Measurements from ENCODE around the gene LDLRAD3. TPM values are rescaled to one million over a fixed set of nuclear protein-coding genes. Genes with fewer than 3 reads are reported as not detected.
"Not testable (repeated sequence)": the region's sequence is repeated elsewhere in the genome, so short reads cannot be mapped to it uniquely, and the experiment has no call there.

Gene LDLRAD3
- total and polyA plus RNA-seq, 3 experiments from 2014 or later: 0.09 to 0.44 TPM; not detected in 1

DNA sequence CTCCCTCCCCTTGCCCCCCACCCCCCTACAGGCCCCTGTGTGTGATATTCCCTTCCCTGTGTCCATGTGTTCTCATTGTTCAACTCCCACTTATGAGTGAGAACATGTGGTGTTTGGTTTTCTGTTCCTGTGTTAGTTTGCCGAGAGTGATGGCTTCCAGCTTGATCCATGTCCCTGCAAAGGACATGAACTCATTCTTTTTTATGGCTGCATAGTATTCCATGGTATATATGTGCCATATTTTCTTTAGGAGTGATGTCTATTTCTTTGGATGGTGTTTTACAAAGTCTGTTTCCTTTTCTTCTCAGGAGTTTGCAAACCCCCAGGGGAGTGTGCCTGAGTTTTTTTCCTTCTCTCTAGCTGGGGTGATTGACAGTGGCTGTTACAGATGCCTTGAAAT lies 69.6 kb downstream of the LDLRAD3 start:
- H3K9me3 ChIP-seq (ENCODE audit: low read length); H3K36me3 Mint-ChIP-seq; DNase-seq; CTCF ChIA-PET; H3K4me1 Mint-ChIP-seq; H3K27me3 ChIP-seq (ENCODE audit: insufficient read depth, low read length, poor library complexity, severe bottlenecking); H3K27ac Mint-ChIP-seq; H3K4me1 ChIP-seq (ENCODE audit: insufficient read depth, low read length); H3K4me3 ChIP-seq (ENCODE audit: low read length); H3K4me3 Mint-ChIP-seq; H3K36me3 ChIP-seq (ENCODE audit: insufficient read depth, low read length); POLR2A ChIA-PET; H3K27ac ChIP-seq (ENCODE audit: low read depth, low read length); H3K9me3 Mint-ChIP-seq: not testable (repeated sequence)
- H3K27me3 Mint-ChIP-seq: peaks cover 5 to 21% of the 10 kb centered on the region in 2 donors

DNA sequence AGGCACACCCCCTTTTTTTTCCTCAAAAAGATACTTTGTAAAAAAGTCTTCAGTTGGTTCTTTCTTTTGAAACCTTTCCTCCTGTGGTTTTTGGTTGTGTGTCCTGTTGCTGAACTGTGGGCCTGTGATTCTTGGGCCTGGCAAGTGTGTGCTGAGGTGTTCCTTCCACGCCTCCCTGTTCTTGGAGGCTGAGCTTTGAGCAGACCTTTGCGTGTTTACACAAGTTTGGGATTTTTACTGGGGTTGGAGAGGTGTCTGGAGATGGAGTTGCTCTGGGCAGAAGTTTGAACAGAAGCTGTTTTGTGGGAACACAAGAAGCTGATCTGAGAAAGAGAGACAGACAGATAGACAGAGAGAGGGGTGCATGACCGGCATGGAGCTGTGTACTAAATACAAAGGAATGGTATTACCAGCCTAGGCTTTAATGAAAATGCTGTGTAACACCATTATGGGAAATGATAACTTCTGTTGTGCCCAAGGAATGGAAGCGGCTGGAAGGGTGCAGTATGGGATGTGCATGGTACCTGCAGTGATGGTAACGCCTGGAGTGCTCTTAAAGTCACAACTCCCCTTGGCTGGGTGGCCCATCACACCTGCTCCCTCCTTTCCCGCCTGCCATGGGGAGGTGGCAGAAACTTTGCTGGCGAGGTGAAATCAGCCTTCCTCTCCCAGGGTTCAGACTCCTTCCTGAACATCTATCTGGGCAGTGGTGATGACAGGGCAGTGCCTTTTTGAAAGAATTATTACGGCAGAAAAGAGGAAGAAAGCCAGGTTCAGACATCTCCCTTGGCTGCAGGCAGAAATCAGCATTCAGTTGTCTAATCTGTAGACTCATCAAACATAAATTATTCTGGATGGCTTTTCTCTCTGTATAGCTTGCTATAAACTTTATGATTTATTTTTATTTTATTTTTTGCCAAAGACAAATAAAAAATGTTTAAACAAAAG lies 70.4 kb downstream of the LDLRAD3 start:
- Mint-ChIP-seq H3K36me3 (no peaks in the 10 kb centered on the region), H3K27me3 (peaks cover 3 to 17% of the 10 kb centered on the region in 2 donors)
- CTCF ChIA-PET: no interaction called here

DNA sequence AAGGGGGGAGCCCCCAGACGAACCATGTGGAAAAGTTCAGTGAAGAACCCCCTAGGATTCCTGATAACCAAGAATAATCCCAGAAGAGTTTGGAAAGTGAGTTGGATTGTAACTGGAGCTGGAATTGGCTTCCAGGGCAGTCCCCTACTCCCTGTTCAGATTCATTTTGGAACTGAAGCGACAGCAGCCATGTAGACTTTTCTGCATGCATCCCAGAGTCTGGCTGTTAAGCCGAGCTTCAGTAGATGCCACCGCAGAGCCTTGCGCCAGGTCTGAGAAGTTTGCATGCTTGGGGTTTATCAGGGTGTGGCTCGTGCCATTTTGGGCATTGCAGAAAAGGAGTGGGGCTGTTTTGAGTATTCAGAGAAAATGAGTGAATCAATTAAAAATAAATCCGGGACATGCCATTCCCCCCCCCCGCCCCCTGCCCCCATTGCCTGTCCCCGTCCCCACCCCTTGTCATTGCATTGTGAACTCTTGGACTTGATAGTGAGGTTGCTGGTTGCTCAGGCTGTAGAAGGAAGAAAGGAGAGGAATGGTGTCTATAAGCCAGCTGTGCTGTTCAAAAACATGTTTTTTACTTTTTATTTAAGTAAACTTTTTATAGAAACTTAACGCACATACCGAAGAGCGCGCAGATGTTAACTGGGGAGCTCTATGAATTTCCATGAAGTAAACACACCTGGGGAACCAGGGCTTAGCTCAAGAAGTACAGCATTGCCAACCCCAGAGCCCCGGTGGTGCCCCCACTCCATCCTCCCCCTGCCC lies 71.2 kb downstream of the LDLRAD3 start:
- Histone ChIP-seq H3K9me3 (ENCODE audit: low read length) (no peaks in the 10 kb centered on the region), H3K27me3 (ENCODE audit: insufficient read depth, low read length, poor library complexity, severe bottlenecking) (no peaks in the 10 kb centered on the region), H3K4me3 (ENCODE audit: low read length) (no peak overlapping the region), H3K36me3 (ENCODE audit: insufficient read depth, low read length) (no peaks in the 10 kb centered on the region), H3K4me1 (ENCODE audit: insufficient read depth, low read length) (no peaks in the 10 kb centered on the region), H3K27ac (ENCODE audit: low read depth, low read length) (no peak overlapping the region)
- Mint-ChIP-seq H3K4me3 (no peak overlapping the region), H3K27me3 (peaks cover 4 to 11% of the 10 kb centered on the region in 2 donors), H3K9me3 (no peaks in the 10 kb centered on the region), H3K27ac (no peak overlapping the region), H3K36me3 (no peaks in the 10 kb centered on the region), H3K4me1 (no peaks in the 10 kb centered on the region)
- ChIA-PET CTCF (no interaction called here), POLR2A (no interaction called here)
- no peak for DNase-seq

More for the DNA sequence above, 70.4 kb downstream of the LDLRAD3 start:
- POLR2A ChIA-PET: no interaction called here
- H3K4me1 Mint-ChIP-seq: no peaks in the 10 kb centered on the region
- no peak for DNase-seq
- H3K27ac Mint-ChIP-seq: no peak overlapping the region
- H3K9me3 Mint-ChIP-seq: no peaks in the 10 kb centered on the region
- Histone ChIP-seq H3K9me3 (ENCODE audit: low read length) (no peaks in the 10 kb centered on the region), H3K36me3 (ENCODE audit: insufficient read depth, low read length) (no peaks in the 10 kb centered on the region), H3K4me3 (ENCODE audit: low read length) (no peak overlapping the region), H3K27me3 (ENCODE audit: insufficient read depth, low read length, poor library complexity, severe bottlenecking) (no peaks in the 10 kb centered on the region), H3K27ac (ENCODE audit: low read depth, low read length) (no peak overlapping the region), H3K4me1 (ENCODE audit: insufficient read depth, low read length) (no peaks in the 10 kb centered on the region)
- H3K4me3 Mint-ChIP-seq: no peak overlapping the region

DNA sequence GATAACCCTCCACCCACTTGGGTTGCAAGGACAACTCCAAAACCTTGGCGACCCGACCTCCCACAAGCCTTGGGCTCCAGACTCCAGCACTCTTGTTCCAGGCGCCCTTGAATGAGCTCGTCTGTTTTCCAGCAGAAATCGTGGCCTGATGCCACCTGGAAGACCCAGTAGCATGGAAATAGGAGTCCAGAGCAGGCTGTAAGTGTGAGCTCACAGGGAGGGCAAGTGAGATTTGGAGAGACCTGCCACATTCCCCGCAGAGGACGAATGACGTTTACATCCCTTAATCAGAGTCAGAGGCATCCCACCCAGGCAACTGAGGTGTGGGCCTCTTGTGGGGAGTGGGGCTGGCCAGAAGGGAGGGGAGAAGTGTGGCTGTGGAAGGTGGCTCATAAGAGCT lies 71.9 kb downstream of the LDLRAD3 start:
- Histone ChIP-seq H3K36me3 (ENCODE audit: insufficient read depth, low read length) (no peaks in the 10 kb centered on the region), H3K27me3 (ENCODE audit: insufficient read depth, low read length, poor library complexity, severe bottlenecking) (no peaks in the 10 kb centered on the region), H3K27ac (ENCODE audit: low read depth, low read length) (no peak overlapping the region), H3K9me3 (ENCODE audit: low read length) (no peaks in the 10 kb centered on the region), H3K4me3 (ENCODE audit: low read length) (no peak overlapping the region), H3K4me1 (ENCODE audit: insufficient read depth, low read length) (no peaks in the 10 kb centered on the region)
- CTCF ChIA-PET: no interaction called here
- Mint-ChIP-seq H3K27me3 (peaks cover 7 to 14% of the 10 kb centered on the region in 2 donors), H3K4me3 (no peak overlapping the region), H3K27ac (no peak overlapping the region), H3K36me3 (no peaks in the 10 kb centered on the region), H3K4me1 (no peaks in the 10 kb centered on the region), H3K9me3 (no peaks in the 10 kb centered on the region)
- DNase-seq: no peak
- POLR2A ChIA-PET: no interaction called here

DNA sequence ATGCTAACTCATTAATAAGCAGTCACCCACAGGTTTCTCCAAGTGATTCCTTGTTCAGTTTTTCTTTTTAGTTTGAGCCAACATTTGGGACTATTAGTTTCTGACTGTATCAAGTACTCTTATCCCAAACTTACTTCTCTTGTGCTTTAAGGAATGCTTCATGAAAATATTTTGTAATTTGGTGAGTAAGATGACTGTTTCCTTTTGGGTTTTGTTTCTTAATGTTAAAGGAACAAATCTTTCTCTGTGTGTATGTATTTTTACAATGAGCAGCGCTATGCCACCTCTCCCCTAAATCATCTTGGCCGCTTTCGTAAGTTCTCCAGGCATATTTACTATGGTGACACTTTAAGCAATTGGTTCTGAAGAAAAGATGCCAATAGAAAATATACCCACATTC lies 72.4 kb downstream of the LDLRAD3 start:
- H3K4me1 Mint-ChIP-seq: no peaks in the 10 kb centered on the region
- H3K27ac ChIP-seq (ENCODE audit: low read depth, low read length): no peak overlapping the region
- H3K4me3 Mint-ChIP-seq: no peak overlapping the region
- no peaks in the 10 kb centered on the region for H3K4me1 ChIP-seq (ENCODE audit: insufficient read depth, low read length)
- CTCF ChIA-PET: no interaction called here
- POLR2A ChIA-PET: no interaction called here
- H3K36me3 Mint-ChIP-seq: no peaks in the 10 kb centered on the region
- H3K36me3 ChIP-seq (ENCODE audit: insufficient read depth, low read length): no peaks in the 10 kb centered on the region
- no peak overlapping the region for H3K4me3 ChIP-seq (ENCODE audit: low read length)
- no peaks in the 10 kb centered on the region for H3K9me3 ChIP-seq (ENCODE audit: low read length)
- H3K27me3 ChIP-seq (ENCODE audit: insufficient read depth, low read length, poor library complexity, severe bottlenecking): no peaks in the 10 kb centered on the region
- no peak overlapping the region for H3K27ac Mint-ChIP-seq
- peaks cover 7 to 14% of the 10 kb centered on the region in 2 donors for H3K27me3 Mint-ChIP-seq
- no peak for DNase-seq
- H3K9me3 Mint-ChIP-seq: no peaks in the 10 kb centered on the region

DNA sequence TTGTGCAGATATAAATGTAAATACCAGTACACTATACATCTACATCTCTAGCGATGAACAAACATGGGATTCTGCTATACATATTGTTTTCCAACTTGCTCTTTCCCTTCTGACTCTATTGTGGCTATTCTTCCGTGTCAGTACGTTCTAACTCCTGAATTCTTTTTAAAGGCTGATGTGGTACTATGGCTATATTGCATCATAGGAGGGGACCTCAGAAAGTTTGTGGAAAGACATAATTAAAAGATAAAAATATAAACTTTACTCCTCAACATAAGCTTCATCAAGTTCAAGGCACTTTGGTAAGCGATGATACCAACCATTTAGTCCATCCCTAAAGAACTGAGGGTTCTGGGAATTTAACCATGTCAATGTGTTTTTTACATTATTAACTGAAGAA lies 72.8 kb downstream of the LDLRAD3 start:
- no peak for DNase-seq
- no peaks in the 10 kb centered on the region for H3K9me3 Mint-ChIP-seq
- H3K4me1 Mint-ChIP-seq: no peaks in the 10 kb centered on the region
- Histone ChIP-seq H3K27me3 (ENCODE audit: insufficient read depth, low read length, poor library complexity, severe bottlenecking) (no peaks in the 10 kb centered on the region), H3K4me1 (ENCODE audit: insufficient read depth, low read length) (no peaks in the 10 kb centered on the region), H3K36me3 (ENCODE audit: insufficient read depth, low read length) (no peaks in the 10 kb centered on the region), H3K27ac (ENCODE audit: low read depth, low read length) (no peak overlapping the region), H3K4me3 (ENCODE audit: low read length) (no peak overlapping the region), H3K9me3 (ENCODE audit: low read length) (no peaks in the 10 kb centered on the region)
- ChIA-PET POLR2A (no interaction called here), CTCF (no interaction called here)
- H3K27me3 Mint-ChIP-seq: peaks cover 7 to 14% of the 10 kb centered on the region in 2 donors
- no peak overlapping the region for H3K27ac Mint-ChIP-seq
- no peak overlapping the region for H3K4me3 Mint-ChIP-seq
- no peaks in the 10 kb centered on the region for H3K36me3 Mint-ChIP-seq

DNA sequence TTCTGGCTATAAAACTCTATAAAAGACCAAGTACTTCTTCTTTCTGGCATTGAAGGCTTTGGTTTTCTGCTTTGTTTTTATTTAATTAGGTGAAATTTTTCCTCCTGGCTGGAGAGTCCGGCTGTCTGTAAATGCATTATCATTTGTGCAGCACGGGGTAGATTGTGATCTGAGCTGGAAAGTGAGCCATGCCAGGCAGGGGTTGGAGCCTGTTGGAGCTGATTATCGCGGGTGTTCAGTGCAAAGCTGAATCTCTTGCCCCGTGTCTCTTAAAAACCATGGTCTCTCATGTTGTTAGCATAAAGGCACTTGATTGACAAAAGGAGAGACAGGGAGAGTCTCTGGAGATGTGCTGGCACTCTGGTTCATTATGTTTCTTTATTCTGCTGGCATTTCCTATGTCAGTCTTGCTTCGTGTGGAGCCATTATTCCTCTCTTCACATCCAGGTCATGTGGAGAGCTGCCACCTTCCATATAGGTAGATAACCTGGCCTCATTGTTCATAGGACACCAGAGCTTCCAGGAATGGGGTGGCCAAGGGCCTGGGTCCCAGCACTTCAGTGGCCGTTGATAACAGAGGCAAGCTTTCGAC lies 75.2 kb downstream of the LDLRAD3 start:
- no peak overlapping the region for H3K27ac Mint-ChIP-seq
- CTCF ChIA-PET: no interaction called here
- no peaks in the 10 kb centered on the region for H3K27me3 ChIP-seq (ENCODE audit: insufficient read depth, low read length, poor library complexity, severe bottlenecking)

DNA sequence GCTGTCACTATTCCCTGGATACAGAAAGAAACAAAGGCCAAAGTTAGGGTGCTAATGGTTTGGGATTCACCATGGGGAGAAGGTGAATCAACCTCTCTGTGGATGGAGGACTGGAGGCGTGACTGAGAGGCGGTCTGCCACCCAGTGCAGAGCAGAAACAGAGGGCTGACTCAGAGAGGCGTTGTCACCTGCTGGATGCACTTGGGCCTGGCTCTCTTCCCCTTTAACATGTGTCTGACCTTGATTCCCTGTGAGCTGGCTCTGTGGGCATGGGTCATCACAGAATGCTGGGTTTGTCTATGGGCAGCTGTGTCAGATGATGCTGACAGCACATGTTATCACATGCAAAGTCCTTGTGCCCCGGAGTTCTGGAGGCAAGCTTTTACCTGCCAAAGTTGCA lies 75.9 kb downstream of the LDLRAD3 start:
- H3K4me3 ChIP-seq (ENCODE audit: low read length): no peak overlapping the region
- DNase-seq: no peak
- Mint-ChIP-seq H3K9me3 (no peaks in the 10 kb centered on the region), H3K4me1 (no peaks in the 10 kb centered on the region), H3K36me3 (no peaks in the 10 kb centered on the region), H3K27me3 (peaks cover 3 to 4% of the 10 kb centered on the region in 2 donors), H3K27ac (no peak overlapping the region), H3K4me3 (no peak overlapping the region)
- no peak overlapping the region for H3K27ac ChIP-seq (ENCODE audit: low read depth, low read length)
- H3K4me1 ChIP-seq (ENCODE audit: insufficient read depth, low read length): no peaks in the 10 kb centered on the region
- ChIA-PET CTCF (no interaction called here), POLR2A (no interaction called here)
- H3K9me3 ChIP-seq (ENCODE audit: low read length): no peaks in the 10 kb centered on the region
- H3K36me3 ChIP-seq (ENCODE audit: insufficient read depth, low read length): no peaks in the 10 kb centered on the region
- no peaks in the 10 kb centered on the region for H3K27me3 ChIP-seq (ENCODE audit: insufficient read depth, low read length, poor library complexity, severe bottlenecking)

More for the DNA sequence above, 75.2 kb downstream of the LDLRAD3 start:
- no peaks in the 10 kb centered on the region for H3K9me3 Mint-ChIP-seq
- no peaks in the 10 kb centered on the region for H3K4me1 Mint-ChIP-seq
- Histone ChIP-seq H3K9me3 (ENCODE audit: low read length) (no peaks in the 10 kb centered on the region), H3K4me3 (ENCODE audit: low read length) (no peak overlapping the region), H3K4me1 (ENCODE audit: insufficient read depth, low read length) (no peaks in the 10 kb centered on the region), H3K36me3 (ENCODE audit: insufficient read depth, low read length) (no peaks in the 10 kb centered on the region), H3K27ac (ENCODE audit: low read depth, low read length) (no peak overlapping the region)
- no peak overlapping the region for H3K4me3 Mint-ChIP-seq
- no peaks in the 10 kb centered on the region for H3K36me3 Mint-ChIP-seq
- POLR2A ChIA-PET: no interaction called here
- DNase-seq: no peak
- peaks cover 4 to 7% of the 10 kb centered on the region in 2 donors for H3K27me3 Mint-ChIP-seq
